Measurements from ENCODE around the gene SERAC1.
"Not testable (repeated sequence)": the region's sequence is repeated elsewhere in the genome, so short reads cannot be mapped to it uniquely, and the experiment has no call there.

Gene SERAC1

GRCh38 chr6:158174024-158174423 is 6.0 kb upstream of the SERAC1 start:
- peak; percentile 68 for DNase-seq

GRCh38 chr6:158172001-158172400 is 3.9 kb upstream of the SERAC1 start:
- DNase-seq = no peak

GRCh38 chr6:158170656-158171081 is 2.6 kb upstream of the SERAC1 start:
- peak; percentile 94 for DNase-seq

GRCh38 chr6:158169634-158170033 is 1.6 kb upstream of the SERAC1 start:
- not testable (repeated sequence) for DNase-seq

GRCh38 chr6:158165919-158166416 is 2.1 kb downstream of the SERAC1 start:
- DNase-seq = no peak

GRCh38 chr6:158164579-158165170 is 3.4 kb downstream of the SERAC1 start:
- no peak for DNase-seq

- no peak for DNase-seq
Observed at GRCh38 chr6:158161566-158162254, 6.4 kb downstream of the SERAC1 start.

- peak; percentile 75 for DNase-seq
Observed at GRCh38 chr6:158160932-158161539, 7.0 kb downstream of the SERAC1 start.

GRCh38 chr6:158158748-158159147 is 9.3 kb downstream of the SERAC1 start:
- DNase-seq = peak; percentile 66

GRCh38 chr6:158158123-158158522 is 9.9 kb downstream of the SERAC1 start:
- no peak for DNase-seq

GRCh38 chr6:158157064-158157764 is 10.8 kb downstream of the SERAC1 start:
- no peak for DNase-seq

- DNase-seq = no peak
Observed at GRCh38 chr6:158154816-158155215, 13.2 kb downstream of the SERAC1 start.

GRCh38 chr6:158153576-158153975 is 14.5 kb downstream of the SERAC1 start:
- DNase-seq = no peak

GRCh38 chr6:158152659-158153058 is 15.4 kb downstream of the SERAC1 start:
- no peak for DNase-seq

GRCh38 chr6:158152025-158152424 is 16.0 kb downstream of the SERAC1 start:
- DNase-seq = not testable (repeated sequence)

GRCh38 chr6:158150701-158151100 is 17.4 kb downstream of the SERAC1 start:
- peak; percentile 31 for DNase-seq

- DNase-seq = peak; percentile 77
Observed at GRCh38 chr6:158149641-158150040, 18.4 kb downstream of the SERAC1 start.

GRCh38 chr6:158143700-158144099 is 24.4 kb downstream of the SERAC1 start:
- DNase-seq = peak; percentile 17

GRCh38 chr6:158142789-158143188 is 25.3 kb downstream of the SERAC1 start:
- DNase-seq = peak; percentile 63

GRCh38 chr6:158131926-158132325 is 36.1 kb downstream of the SERAC1 start:
- DNase-seq = peak; percentile 42

GRCh38 chr6:158125271-158125670 is 42.8 kb downstream of the SERAC1 start:
- no peak for DNase-seq

- DNase-seq = no peak
Observed at GRCh38 chr6:158124288-158124687, 43.8 kb downstream of the SERAC1 start.

- no peak for DNase-seq
Observed at GRCh38 chr6:158122048-158122447, 46.0 kb downstream of the SERAC1 start.

All from fibroblast of upper back skin (primary cell).